Fibroblast of mammary gland (primary cell): ENCODE data around the gene FRMD4B.

Experiments
- DNase-seq: peaks from one replicate; pipeline ENCODE4 v3.0.0-alpha.2; 2010; ENCODE audit warnings: low read depth
- H3K4me3 ChIP-seq: 2 replicates; pipeline ENCODE4 v1.5.1; 2011; ENCODE audit warnings: low read depth, mild to moderate bottlenecking, low read length, moderate library complexity; ENCODE audit not compliant: control insufficient read depth
- CTCF ChIP-seq: conservative IDR thresholded peaks from 2 replicates; pipeline ENCODE4 v1.5.1; 2011; ENCODE audit warnings: low read depth, low read length, inconsistent platforms; ENCODE audit not compliant: control insufficient read depth, insufficient read depth

FRMD4B gene

GRCh38 chr3:69191516-69191915 lies 194.4 kb downstream of the FRMD4B start:
- no peak for DNase-seq
- no peak for TF ChIP-seq CTCF
- no peak overlapping the region for H3K4me3 ChIP-seq

- no peak for TF ChIP-seq CTCF
- no peak for DNase-seq
- no peak overlapping the region for H3K4me3 ChIP-seq
Observed at GRCh38 chr3:69189487-69189886, 196.4 kb downstream of the FRMD4B start.

- TF ChIP-seq CTCF, result no peak
- no peak overlapping the region for H3K4me3 ChIP-seq
- no peak for DNase-seq
Observed at GRCh38 chr3:69186575-69187093, 199.3 kb downstream of the FRMD4B start.

GRCh38 chr3:69182588-69183316 lies 203.1 kb downstream of the FRMD4B start:
- peak; percentile 89 for DNase-seq
- peak overlapping the region; percentile 5 for H3K4me3 ChIP-seq

GRCh38 chr3:69181592-69182211 lies 204.2 kb downstream of the FRMD4B start:
- peak; percentile 78 for DNase-seq
- H3K4me3 ChIP-seq, result no peak overlapping the region
- no peak for TF ChIP-seq CTCF

More at GRCh38 chr3:69182588-69183316, 203.1 kb downstream of the FRMD4B start:
- no peak for TF ChIP-seq CTCF

GRCh38 chr3:69180869-69181591 lies 204.9 kb downstream of the FRMD4B start:
- TF ChIP-seq CTCF, result no peak
- no peak for DNase-seq
- no peak overlapping the region for H3K4me3 ChIP-seq
